Activated T-helper 1 cell treated with anti-CD3 and anti-CD28 coated beads, Interleukin-12 subunit alpha, Interleukin-12 subunit beta, Interleukin-2, Interleukin-4 antibody, amounts not matched to agents 30 ng/mL and 10 ng/mL and 1 ng/mL, durations not matched to agents 14 hours and 24 hours and 36 hours (primary cell): ENCODE results near the gene HM13. TPM values are rescaled to one million over a fixed set of nuclear protein-coding genes. Genes with fewer than 3 reads are reported as not detected.
"Not testable (repeated sequence)": the region's sequence is repeated elsewhere in the genome, so short reads cannot be mapped to it uniquely, and the experiment has no call there.

Experiments used
- DNase-seq: peaks from one replicate; pipeline ENCODE4 v3.0.0; 2021; ENCODE audit warnings: low spot score
- H3K27ac Mint-ChIP-seq: one replicate; pipeline ENCODE4 v1.8.0; 2021; ENCODE audit warnings: mild to moderate bottlenecking, mixed read lengths
- H3K27me3 Mint-ChIP-seq: one replicate; pipeline ENCODE4 v1.8.0; 2022; ENCODE audit warnings: mild to moderate bottlenecking, moderate library complexity, mixed read lengths; ENCODE audit not compliant: insufficient read depth
- H3K36me3 Mint-ChIP-seq: one replicate; pipeline ENCODE4 v1.8.0; 2021; ENCODE audit warnings: low read depth, mixed read lengths
- H3K4me1 Mint-ChIP-seq: one replicate; pipeline ENCODE4 v1.8.0; 2021; ENCODE audit warnings: low read depth, mixed read lengths
- H3K4me3 Mint-ChIP-seq: one replicate; pipeline ENCODE4 v1.8.0; 2021; ENCODE audit warnings: mild to moderate bottlenecking, moderate library complexity, mixed read lengths
- H3K9me3 Mint-ChIP-seq: one replicate; pipeline ENCODE4 v1.8.0; 2021; ENCODE audit warnings: mixed read lengths
- intact Hi-C: fragments of 100-400 bp; cut with micrococcal nuclease; formaldehyde crosslinking; loops from one replicate; pipeline ENCODE4 v1.15.1; 2024
- total RNA-seq: library from RNA; stranded (reverse); gene quantifications from 2 replicates; pipeline ENCODE4 v1.2.3, GENCODE V29; 2022

HM13 gene
- total RNA-seq, 1 donor from 2014 or later: 228 TPM

DNA sequence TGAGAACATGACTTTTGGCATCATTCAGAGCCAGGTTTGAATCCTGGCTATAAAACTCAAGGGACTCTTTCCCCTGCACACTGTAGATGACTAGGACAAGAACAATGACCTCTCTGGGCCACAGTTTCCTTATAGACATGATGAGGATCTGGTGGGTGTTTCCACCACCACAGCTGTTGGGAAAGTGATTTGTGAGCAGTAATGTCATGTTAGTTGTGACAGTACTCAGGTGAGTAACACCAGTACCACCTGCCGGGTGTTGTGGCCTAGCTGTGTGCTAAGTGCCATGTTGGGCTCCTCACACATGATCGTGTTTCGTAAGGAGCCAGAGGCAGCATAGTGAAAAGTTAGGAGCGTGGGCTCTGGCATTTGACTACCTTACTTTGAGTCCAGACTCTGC lies 24.1 kb downstream of the HM13 start:
- Mint-ChIP-seq H3K9me3 (no peaks in the 10 kb centered on the region), H3K4me3 (no peak overlapping the region), H3K27ac (peak overlapping the region; percentile 65), H3K27me3 (no peaks in the 10 kb centered on the region), H3K36me3 (peaks cover 42% of the 10 kb centered on the region), H3K4me1 (peaks cover 37% of the 10 kb centered on the region)
- no peak for DNase-seq
- intact Hi-C loops: no loop called here

- peaks cover 41% of the 10 kb centered on the region for H3K36me3 Mint-ChIP-seq
- H3K4me3 Mint-ChIP-seq, DNase-seq, H3K27ac Mint-ChIP-seq, H3K9me3 Mint-ChIP-seq, H3K27me3 Mint-ChIP-seq, intact Hi-C loops: not testable (repeated sequence)
- peaks cover 42% of the 10 kb centered on the region for H3K4me1 Mint-ChIP-seq
Measured at GRCh38 chr20:31539636-31540035, 25.4 kb downstream of the HM13 start.

DNA sequence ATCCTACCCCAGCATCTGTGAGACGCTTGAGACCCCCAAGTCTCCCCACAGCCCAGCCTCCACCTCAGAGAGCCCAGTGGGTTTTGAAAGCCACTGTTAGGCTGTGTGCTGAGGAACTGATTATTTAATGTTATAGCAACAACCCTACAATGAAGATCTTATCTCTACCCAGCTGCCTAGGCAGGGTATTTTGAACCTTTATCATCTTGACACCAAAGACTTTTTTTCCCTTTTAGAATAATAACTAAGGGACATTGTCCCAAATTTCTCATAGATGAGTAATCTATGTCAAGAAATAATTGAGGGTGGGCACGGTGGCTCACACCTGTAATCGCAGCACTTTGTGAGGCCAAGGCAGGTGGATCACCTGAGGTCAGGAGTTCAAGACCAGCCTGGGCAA lies 26.2 kb downstream of the HM13 start:
- Mint-ChIP-seq H3K4me3 (no peak overlapping the region), H3K27me3 (no peaks in the 10 kb centered on the region), H3K4me1 (peaks cover 42% of the 10 kb centered on the region), H3K36me3 (peaks cover 47% of the 10 kb centered on the region), H3K9me3 (no peaks in the 10 kb centered on the region), H3K27ac (no peak overlapping the region)
- intact Hi-C loops: no loop called here
- no peak for DNase-seq

DNA sequence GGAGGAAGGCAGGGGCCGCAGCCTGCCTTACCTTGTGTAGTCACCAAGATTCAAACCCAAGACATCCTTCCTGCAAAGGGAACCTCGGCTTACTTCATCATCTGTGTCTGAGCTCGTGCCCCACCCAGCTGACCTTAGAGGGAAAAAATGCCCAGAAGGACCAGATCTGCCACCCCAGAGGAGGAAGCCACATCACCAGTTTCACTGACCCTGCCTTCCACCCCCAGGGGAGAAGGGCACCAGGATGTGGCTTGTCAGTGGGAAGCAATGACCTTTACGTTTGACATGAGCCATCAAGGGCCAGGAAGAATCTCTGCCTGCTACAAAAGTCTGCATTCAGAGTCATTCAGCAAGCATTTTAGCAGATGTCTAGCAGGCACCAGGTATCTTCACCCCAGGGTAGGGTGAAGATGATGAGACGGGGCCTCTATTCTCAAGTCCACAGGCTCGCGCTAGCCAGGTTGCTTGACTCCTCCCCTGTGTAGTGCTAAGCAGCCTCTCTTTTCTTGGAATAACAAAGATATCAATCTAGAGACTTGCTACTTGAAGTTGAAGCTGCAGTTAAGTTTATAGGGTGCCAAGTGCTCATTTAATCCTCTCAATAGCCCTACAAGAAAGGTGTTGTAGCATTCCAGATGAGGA lies 28.1 kb downstream of the HM13 start:
- no peaks in the 10 kb centered on the region for H3K27me3 Mint-ChIP-seq
- intact Hi-C loops: no loop called here
- DNase-seq: no peak
- peaks cover 31% of the 10 kb centered on the region for H3K4me1 Mint-ChIP-seq
- peak overlapping the region; percentile 84 for H3K27ac Mint-ChIP-seq
- H3K4me3 Mint-ChIP-seq: peak overlapping the region; percentile 57
- no peaks in the 10 kb centered on the region for H3K9me3 Mint-ChIP-seq
- H3K36me3 Mint-ChIP-seq: peaks cover 43% of the 10 kb centered on the region

DNA sequence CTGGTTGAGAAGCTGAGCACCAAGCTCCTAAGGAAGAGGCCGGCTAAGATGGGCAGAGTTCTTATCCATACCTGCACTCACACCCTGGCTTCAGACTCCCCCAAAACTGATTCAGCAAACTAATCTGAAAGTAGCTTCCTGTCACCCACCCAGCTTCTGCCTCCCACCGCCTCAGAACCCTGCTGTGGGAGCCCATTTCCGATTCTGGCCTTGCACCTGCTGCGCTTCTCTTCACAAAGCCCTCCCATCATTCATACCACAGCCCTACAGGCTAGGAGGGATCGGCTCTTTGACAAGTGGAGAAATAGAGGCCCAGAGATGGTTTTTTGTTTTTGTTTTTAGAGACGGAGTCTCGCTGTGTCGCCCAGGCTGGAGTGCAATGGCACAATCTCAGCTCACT lies 28.7 kb downstream of the HM13 start:
- H3K4me1 Mint-ChIP-seq: peaks cover 25% of the 10 kb centered on the region
- peak overlapping the region; percentile 13 for H3K4me3 Mint-ChIP-seq
- H3K9me3 Mint-ChIP-seq: no peaks in the 10 kb centered on the region
- H3K27me3 Mint-ChIP-seq: no peaks in the 10 kb centered on the region
- peaks cover 46% of the 10 kb centered on the region for H3K36me3 Mint-ChIP-seq
- H3K27ac Mint-ChIP-seq: peak overlapping the region; percentile 84
- no peak for DNase-seq
- intact Hi-C loops: no loop called here

DNA sequence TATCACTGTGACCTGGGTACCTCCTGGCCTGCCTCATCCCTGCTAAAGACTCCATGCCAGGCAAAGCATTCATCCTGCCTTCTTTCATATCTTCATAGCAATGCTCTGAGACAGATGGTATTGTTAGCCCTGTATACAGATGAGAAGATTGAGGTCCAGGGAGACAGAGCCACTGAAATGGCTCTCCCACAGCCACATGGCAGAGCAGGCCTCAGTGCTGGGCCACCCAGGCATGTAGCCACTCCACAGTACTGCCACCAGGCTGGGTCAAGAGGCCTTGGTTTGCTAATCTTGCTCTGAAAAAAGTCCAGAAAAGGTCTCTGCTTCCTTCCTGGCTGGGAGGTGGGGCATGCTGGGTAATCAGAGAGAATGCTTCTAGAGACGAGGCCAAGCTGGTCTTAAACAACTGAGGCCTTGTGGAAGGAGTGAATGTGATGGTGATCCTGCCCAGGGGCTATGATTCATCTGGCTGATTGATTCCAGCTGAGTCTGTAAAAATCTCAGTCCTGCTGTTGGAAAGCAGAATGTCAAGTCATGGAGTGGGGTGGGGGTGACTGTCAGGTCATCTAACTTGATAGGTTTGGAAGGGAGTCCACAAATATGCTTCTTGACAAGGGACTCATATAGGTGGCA lies 29.8 kb downstream of the HM13 start:
- peaks cover 44% of the 10 kb centered on the region for H3K36me3 Mint-ChIP-seq
- H3K4me3 Mint-ChIP-seq: no peak overlapping the region
- DNase-seq: no peak
- peaks cover 22% of the 10 kb centered on the region for H3K4me1 Mint-ChIP-seq
- H3K9me3 Mint-ChIP-seq: no peaks in the 10 kb centered on the region
- intact Hi-C loops: no loop called here
- no peaks in the 10 kb centered on the region for H3K27me3 Mint-ChIP-seq
- H3K27ac Mint-ChIP-seq: peak overlapping the region; percentile 73

DNA sequence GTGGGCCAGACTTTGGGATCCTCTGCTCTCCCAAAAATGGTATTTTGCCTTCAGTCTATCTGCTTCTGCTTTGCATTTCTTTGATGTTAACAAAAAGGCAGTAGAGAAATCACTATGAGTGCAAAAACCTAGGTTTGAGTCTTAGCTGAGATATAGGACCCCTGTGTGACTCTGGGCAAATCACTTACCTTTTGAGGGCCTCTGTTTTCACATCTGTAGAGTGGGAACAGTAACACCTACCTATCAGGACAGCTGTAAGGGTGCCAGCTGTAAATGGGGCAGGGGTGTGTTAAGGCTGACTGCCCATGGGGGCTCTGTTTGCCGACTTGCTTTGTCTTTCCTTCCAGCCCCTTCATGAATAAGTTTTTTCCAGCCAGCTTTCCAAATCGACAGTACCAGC lies 30.4 kb downstream of the HM13 start:
- Mint-ChIP-seq H3K4me1 (peaks cover 22% of the 10 kb centered on the region), H3K36me3 (peaks cover 48% of the 10 kb centered on the region), H3K27ac (peak overlapping the region; percentile 73), H3K4me3 (no peak overlapping the region), H3K27me3 (no peaks in the 10 kb centered on the region), H3K9me3 (no peaks in the 10 kb centered on the region)
- DNase-seq: no peak
- intact Hi-C loops: no loop called here

DNA sequence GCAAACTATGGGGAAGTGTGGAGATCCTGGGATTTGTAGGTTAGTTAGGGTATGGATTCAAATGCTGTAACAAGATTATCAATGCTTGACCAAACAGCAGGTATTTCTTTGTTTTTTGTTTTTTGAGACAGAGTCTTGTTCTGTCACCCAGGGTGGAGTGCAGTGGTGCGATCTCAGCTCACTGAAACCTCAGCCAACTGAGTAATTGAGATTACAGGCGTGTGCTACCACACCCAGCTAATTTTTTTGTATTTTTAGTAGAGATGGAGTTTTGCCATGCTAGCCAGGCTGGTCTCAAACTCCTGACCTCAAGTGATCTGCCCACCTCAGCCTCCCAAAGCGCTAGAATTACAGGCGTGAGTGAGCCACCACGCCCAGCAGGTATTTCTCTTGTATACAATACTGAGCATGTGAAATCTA lies 31.4 kb downstream of the HM13 start:
- not testable (repeated sequence) for H3K4me3 Mint-ChIP-seq, DNase-seq, H3K27ac Mint-ChIP-seq, H3K9me3 Mint-ChIP-seq, H3K27me3 Mint-ChIP-seq
- H3K4me1 Mint-ChIP-seq: peaks cover 22% of the 10 kb centered on the region
- H3K36me3 Mint-ChIP-seq: peaks cover 52% of the 10 kb centered on the region
- intact Hi-C loops: loop anchor here (2.0 kb wide), 2 partner anchors 27 to 31 kb away; partner anchors contain the start of gene HM13

GRCh38 chr20:31547017-31547675 lies 32.9 kb downstream of the HM13 start:
- peak overlapping the region; percentile 97 for H3K27ac Mint-ChIP-seq
- intact Hi-C loops: loop anchor here (2.0 kb wide), 2 partner anchors 26 to 32 kb away; partner anchors contain the start of gene HM13
- H3K27me3 Mint-ChIP-seq: no peaks in the 10 kb centered on the region
- DNase-seq: peak; percentile 78
- no peaks in the 10 kb centered on the region for H3K9me3 Mint-ChIP-seq
- peak overlapping the region; percentile 96 for H3K4me3 Mint-ChIP-seq
- peaks cover 15% of the 10 kb centered on the region for H3K4me1 Mint-ChIP-seq
- H3K36me3 Mint-ChIP-seq: peaks cover 60% of the 10 kb centered on the region

DNA sequence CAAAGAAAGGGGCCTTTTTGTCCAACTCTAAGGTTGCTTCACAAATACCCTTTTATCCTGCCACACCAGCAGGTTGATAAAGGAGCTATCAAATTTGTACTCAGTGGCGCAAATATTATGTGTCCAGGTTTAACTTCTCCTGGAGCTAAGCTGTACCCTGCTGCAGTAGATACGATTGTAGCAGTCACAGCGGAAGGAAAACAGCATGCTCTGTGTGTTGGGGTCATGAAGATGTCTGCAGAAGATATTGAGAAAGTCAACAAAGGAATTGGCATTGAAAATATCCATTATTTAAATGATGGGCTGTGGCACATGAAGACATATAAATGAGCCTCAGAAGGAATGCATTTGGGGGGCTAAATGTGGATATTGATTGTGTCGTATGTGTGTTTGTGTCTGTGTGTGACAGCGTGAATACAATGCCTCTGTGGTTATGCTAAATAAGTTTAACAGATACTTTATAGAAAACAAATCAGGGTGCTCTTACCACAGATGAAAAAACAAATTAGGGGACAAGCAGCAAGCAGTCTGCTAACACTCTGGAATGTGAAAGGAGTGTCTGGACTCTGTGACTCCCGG lies 33.6 kb downstream of the HM13 start:
- H3K36me3 Mint-ChIP-seq: peaks cover 59% of the 10 kb centered on the region
- H3K4me1 Mint-ChIP-seq: peaks cover 9% of the 10 kb centered on the region
- H3K27ac Mint-ChIP-seq: peak overlapping the region; percentile 97
- DNase-seq: no peak
- H3K27me3 Mint-ChIP-seq: no peaks in the 10 kb centered on the region
- H3K4me3 Mint-ChIP-seq: peak overlapping the region; percentile 96
- intact Hi-C loops: loop anchor here (2.0 kb wide), 2 partner anchors 25 to 33 kb away; partner anchors contain the start of gene HM13
- no peaks in the 10 kb centered on the region for H3K9me3 Mint-ChIP-seq

GRCh38 chr20:31548820-31549512 lies 34.7 kb downstream of the HM13 start:
- Mint-ChIP-seq H3K27ac (no peak overlapping the region), H3K36me3 (peaks cover 59% of the 10 kb centered on the region), H3K9me3 (no peaks in the 10 kb centered on the region), H3K4me3 (peak overlapping the region; percentile 96), H3K27me3 (no peaks in the 10 kb centered on the region), H3K4me1 (peaks cover 5% of the 10 kb centered on the region)
- intact Hi-C loops: no loop called here
- DNase-seq: no peak

- Mint-ChIP-seq H3K27me3 (no peaks in the 10 kb centered on the region), H3K9me3 (no peaks in the 10 kb centered on the region), H3K27ac (peak overlapping the region; percentile 72), H3K36me3 (peaks cover 57% of the 10 kb centered on the region), H3K4me1 (peaks cover under 1% of the 10 kb centered on the region), H3K4me3 (peak overlapping the region; percentile 26)
- intact Hi-C loops: no loop called here
- DNase-seq: no peak
Measured at GRCh38 chr20:31549513-31549880, 35.3 kb downstream of the HM13 start.
